Glutamatergic neuron (in vitro differentiated cells): ENCODE data around the gene SNX10. TPM values are rescaled to one million over a fixed set of nuclear protein-coding genes. Genes with fewer than 3 reads are reported as not detected.

ENCODE experiments used
- DNase-seq: peaks from one replicate; pipeline ENCODE4 v3.0.0; 2022
- H3K27ac Mint-ChIP-seq: one replicate; pipeline ENCODE4 v1.8.0; 2020; ENCODE audit warnings: mild to moderate bottlenecking, mixed read lengths, inconsistent platforms; ENCODE audit not compliant: unreplicated experiment
- H3K27me3 Mint-ChIP-seq: one replicate; pipeline ENCODE4 v1.8.0; 2020; ENCODE audit warnings: mild to moderate bottlenecking, moderate library complexity, mixed read lengths, inconsistent platforms; ENCODE audit not compliant: unreplicated experiment
- H3K36me3 Mint-ChIP-seq: one replicate; pipeline ENCODE4 v1.8.0; 2020; ENCODE audit warnings: mild to moderate bottlenecking, mixed read lengths, inconsistent platforms; ENCODE audit not compliant: unreplicated experiment
- H3K4me1 Mint-ChIP-seq: one replicate; pipeline ENCODE4 v1.8.0; 2020; ENCODE audit warnings: mild to moderate bottlenecking, low read depth, mixed read lengths, inconsistent platforms; ENCODE audit not compliant: unreplicated experiment
- H3K4me3 Mint-ChIP-seq: one replicate; pipeline ENCODE4 v1.8.0; 2020; ENCODE audit warnings: mild to moderate bottlenecking, mixed read lengths, inconsistent platforms; ENCODE audit not compliant: unreplicated experiment
- H3K9me3 Mint-ChIP-seq: one replicate; pipeline ENCODE4 v1.8.0; 2020; ENCODE audit warnings: mild to moderate bottlenecking, moderate library complexity, mixed read lengths, inconsistent platforms; ENCODE audit not compliant: unreplicated experiment
- total RNA-seq: library from RNA; stranded (reverse); fragmentation: NEBNext Ultra II Directional; extraction: Animal tissue kit (Norgen Biotek cat#: 25700); gene quantifications from one replicate; pipeline ENCODE4 v1.2.1, GENCODE V29; 2021; ENCODE audit not compliant: unreplicated experiment
- TF ChIP-seq, protein P1 (sequence below): fragments of 200-600 bp; sonication (generic); IDR thresholded peaks from one replicate; pipeline ENCODE4 v1.5.0; 2021; ENCODE audit not compliant: partially characterized antibody, unreplicated experiment

Gene SNX10
- total RNA-seq, 1 donor from 2014 or later, result 6.1 TPM

DNA sequence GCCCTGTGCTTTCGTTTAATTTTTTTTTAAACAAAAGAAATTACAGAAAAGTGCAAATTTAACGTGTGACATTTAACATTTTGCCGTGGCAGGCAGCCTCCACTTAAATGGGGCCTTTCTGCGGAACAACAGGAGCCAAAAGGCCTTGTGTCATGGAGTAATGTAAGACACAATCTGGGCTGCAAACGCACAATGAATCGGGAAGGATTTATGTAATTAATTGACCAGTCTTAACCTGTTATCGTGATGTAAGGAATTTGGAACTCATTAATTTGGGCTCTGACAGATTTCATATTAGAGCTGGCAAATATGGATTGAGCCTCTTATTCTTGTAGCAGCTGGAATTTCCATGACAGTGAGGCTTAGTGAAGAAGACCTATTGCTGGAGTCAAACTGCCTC lies 86.4 kb downstream of the SNX10 start:
- Mint-ChIP-seq H3K9me3 (peaks cover 2% of the 10 kb centered on the region), H3K27ac (peak overlapping the region; percentile 29), H3K4me1 (peaks cover 21% of the 10 kb centered on the region), H3K4me3 (no peak overlapping the region), H3K36me3 (no peaks in the 10 kb centered on the region), H3K27me3 (peaks cover 8% of the 10 kb centered on the region)
- no peak for DNase-seq
- TF ChIP-seq, protein P1, sequence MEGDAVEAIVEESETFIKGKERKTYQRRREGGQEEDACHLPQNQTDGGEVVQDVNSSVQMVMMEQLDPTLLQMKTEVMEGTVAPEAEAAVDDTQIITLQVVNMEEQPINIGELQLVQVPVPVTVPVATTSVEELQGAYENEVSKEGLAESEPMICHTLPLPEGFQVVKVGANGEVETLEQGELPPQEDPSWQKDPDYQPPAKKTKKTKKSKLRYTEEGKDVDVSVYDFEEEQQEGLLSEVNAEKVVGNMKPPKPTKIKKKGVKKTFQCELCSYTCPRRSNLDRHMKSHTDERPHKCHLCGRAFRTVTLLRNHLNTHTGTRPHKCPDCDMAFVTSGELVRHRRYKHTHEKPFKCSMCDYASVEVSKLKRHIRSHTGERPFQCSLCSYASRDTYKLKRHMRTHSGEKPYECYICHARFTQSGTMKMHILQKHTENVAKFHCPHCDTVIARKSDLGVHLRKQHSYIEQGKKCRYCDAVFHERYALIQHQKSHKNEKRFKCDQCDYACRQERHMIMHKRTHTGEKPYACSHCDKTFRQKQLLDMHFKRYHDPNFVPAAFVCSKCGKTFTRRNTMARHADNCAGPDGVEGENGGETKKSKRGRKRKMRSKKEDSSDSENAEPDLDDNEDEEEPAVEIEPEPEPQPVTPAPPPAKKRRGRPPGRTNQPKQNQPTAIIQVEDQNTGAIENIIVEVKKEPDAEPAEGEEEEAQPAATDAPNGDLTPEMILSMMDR, result no peak

DNA sequence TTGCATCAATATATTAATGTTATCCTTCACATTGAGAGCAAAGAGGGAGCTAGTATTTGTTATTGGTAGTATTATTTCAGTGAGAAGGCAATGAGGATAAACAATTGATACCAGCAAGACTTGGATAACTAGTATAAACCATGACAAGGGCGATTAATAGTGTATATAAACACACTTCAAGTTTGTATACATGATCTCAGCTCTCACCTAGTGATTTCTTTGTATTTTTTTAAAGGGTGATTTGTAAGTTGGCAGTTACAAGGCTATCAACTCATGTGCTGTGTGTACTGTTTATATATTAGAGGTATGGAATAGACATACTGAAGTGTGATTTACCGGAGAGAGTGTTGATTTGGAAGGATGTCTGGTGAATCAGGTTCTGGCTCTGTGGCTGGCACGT lies 88.0 kb downstream of the SNX10 start:
- TF ChIP-seq, protein P1, result no peak
- Mint-ChIP-seq H3K27ac (no peak overlapping the region), H3K27me3 (peaks cover 8% of the 10 kb centered on the region), H3K36me3 (no peaks in the 10 kb centered on the region), H3K4me1 (peaks cover 19% of the 10 kb centered on the region), H3K9me3 (peaks cover 4% of the 10 kb centered on the region), H3K4me3 (no peak overlapping the region)
- no peak for DNase-seq

DNA sequence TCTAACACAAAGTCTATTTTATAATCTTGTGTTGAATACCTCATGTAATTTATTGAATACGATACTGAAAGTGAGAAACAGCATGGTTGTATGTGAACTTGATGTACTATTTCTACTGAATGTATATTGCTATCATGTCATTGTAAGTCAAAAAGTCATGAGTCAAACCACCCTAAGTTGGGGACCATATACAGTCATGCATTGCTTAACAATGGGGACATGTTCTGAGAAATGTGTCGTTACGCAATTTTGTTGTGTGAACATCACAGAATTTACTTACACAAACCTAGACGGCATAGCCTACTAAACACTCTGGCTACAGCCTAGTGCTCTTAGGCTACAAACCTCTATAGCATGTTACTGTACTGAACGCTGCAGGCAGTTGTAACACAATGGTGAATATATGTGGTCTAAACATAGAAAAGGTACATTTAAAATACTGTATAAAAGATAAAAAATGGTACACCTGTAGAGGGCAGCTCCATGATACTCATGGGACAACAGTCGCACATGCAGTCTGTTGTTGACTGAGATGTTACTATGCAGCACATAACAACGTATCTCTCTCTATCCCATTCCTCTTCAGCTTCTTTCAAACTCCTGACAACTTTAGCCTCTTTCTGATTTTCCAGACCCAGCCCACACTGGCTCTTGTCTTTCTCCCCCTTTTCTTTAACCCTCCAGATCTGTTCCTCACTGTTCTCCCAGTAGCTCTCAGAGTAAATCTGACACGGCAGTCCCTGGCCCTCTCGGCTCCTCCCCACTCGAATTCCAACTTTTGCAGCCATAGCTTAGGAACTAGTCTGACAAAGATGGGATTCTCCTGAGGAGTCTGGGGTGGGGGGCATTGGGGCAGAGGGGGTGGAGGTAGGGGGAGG lies 90.1 kb downstream of the SNX10 start:
- no peak for DNase-seq
- H3K9me3 Mint-ChIP-seq, result peaks cover 2% of the 10 kb centered on the region
- no peaks in the 10 kb centered on the region for H3K36me3 Mint-ChIP-seq
- H3K27ac Mint-ChIP-seq, result no peak overlapping the region
- no peak overlapping the region for H3K4me3 Mint-ChIP-seq
- H3K4me1 Mint-ChIP-seq, result peaks cover 21% of the 10 kb centered on the region
- H3K27me3 Mint-ChIP-seq, result peaks cover 10% of the 10 kb centered on the region
- TF ChIP-seq, protein P1, result no peak

DNA sequence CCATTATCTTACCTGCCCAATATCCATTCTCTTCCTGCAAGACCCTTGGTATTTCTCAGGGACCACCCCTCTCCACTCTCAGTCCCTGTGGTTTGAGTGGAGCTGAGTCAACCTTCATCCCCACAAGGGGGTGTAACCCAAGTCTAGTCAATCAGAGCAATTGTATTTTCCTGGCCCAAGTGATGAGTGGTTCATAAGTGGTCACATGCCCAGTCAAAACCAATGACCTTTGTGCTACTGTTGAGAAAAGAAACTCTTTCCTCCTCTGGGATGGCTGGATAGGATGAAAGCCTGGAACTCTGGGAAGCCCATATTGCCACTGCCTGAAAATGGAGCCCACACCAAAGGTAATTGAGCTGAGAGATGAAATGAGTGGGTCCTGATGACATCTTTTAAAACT lies 93.6 kb downstream of the SNX10 start:
- H3K4me1 Mint-ChIP-seq, result peaks cover 23% of the 10 kb centered on the region
- no peaks in the 10 kb centered on the region for H3K36me3 Mint-ChIP-seq
- no peak for DNase-seq
- H3K27ac Mint-ChIP-seq, result no peak overlapping the region
- TF ChIP-seq, protein P1, result no peak
- H3K4me3 Mint-ChIP-seq, result no peak overlapping the region
- peaks cover 4% of the 10 kb centered on the region for H3K27me3 Mint-ChIP-seq
- H3K9me3 Mint-ChIP-seq, result peaks cover 2% of the 10 kb centered on the region

DNA sequence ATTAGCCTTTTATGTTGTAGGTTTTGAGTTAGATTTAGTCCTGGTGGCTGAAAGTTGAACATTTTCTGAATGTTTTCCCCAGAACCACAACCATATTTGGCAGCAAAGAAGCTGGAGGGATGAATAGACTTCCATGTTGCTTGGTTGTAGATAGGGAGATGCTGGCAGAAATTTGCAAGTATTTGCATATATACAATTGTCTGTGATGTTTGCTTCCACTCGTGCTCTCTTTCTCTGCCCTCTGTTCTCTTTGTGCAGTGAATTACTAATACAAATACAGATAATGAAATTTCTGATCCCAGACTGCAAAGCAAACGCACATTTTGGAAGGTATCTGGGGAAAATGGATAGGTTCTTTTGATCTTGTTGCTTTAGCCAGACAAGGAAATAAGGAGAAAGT lies 96.1 kb downstream of the SNX10 start:
- no peak for DNase-seq
- Mint-ChIP-seq H3K9me3 (peaks cover 5% of the 10 kb centered on the region), H3K27me3 (peaks cover 5% of the 10 kb centered on the region), H3K27ac (no peak overlapping the region), H3K4me3 (no peak overlapping the region), H3K36me3 (no peaks in the 10 kb centered on the region), H3K4me1 (peaks cover 30% of the 10 kb centered on the region)
- TF ChIP-seq, protein P1, result no peak
